Muscle layer of colon (tissue), 2 donors: ENCODE data around the gene KCNJ3.

Experiments used
- H3K27ac ChIP-seq: one replicate; pipeline ENCODE4 v1.7.0; 2013; ENCODE audit warnings: low read depth, mild to moderate bottlenecking, low read length, moderate library complexity
- H3K27me3 ChIP-seq, 2 donors: one replicate each; pipeline ENCODE4 v1.7.0; 2013; ENCODE audit warnings: low read length in 2 of 2, mild to moderate bottlenecking in 2 of 2; ENCODE audit not compliant: insufficient read depth in 2 of 2, control insufficient read depth in 1 of 2
- H3K36me3 ChIP-seq: one replicate; pipeline ENCODE4 v1.7.0; 2013; ENCODE audit warnings: mild to moderate bottlenecking, low read length; ENCODE audit not compliant: insufficient read depth
- H3K4me1 ChIP-seq: one replicate; pipeline ENCODE4 v1.7.0; 2013; ENCODE audit warnings: mild to moderate bottlenecking, low read length; ENCODE audit not compliant: insufficient read depth
- H3K4me3 ChIP-seq, 2 donors: one replicate each; pipeline ENCODE4 v1.7.0; 2013; ENCODE audit warnings: low read length in 2 of 2, low read depth in 1 of 2, mild to moderate bottlenecking in 1 of 2, moderate library complexity in 1 of 2
- H3K9ac ChIP-seq: one replicate; pipeline ENCODE4 v1.7.0; 2013; ENCODE audit warnings: low read length
- H3K9me3 ChIP-seq: one replicate; pipeline ENCODE4 v1.7.0; 2013; ENCODE audit warnings: mild to moderate bottlenecking, low read length
- donor health status: abdominal sarcoma.
- donor health status: Adenocarcinoma of cecum.

Gene KCNJ3

GRCh38 chr2:154698296-154698720, at the start of gene KCNJ3:
KCNJ3 (plus strand) TSS chr2:154698695; CDS start chr2:154698776, 81 bp downstream.
- Histone ChIP-seq H3K4me3 (peak within 1 kb of the TSS; percentile 44 to 50), H3K9me3 (no peaks in the 10 kb centered on the region), H3K27ac (no peak within 1 kb of the TSS), H3K27me3 (peaks cover 5 to 30% of the 10 kb centered on the region in 2 donors), H3K36me3 (no peaks in the 10 kb centered on the region), H3K9ac (no peak within 1 kb of the TSS), H3K4me1 (no peaks in the 10 kb centered on the region)

GRCh38 chr2:154655499-154655898, 43.0 kb upstream of the KCNJ3 start:
- Histone ChIP-seq H3K4me1 (no peaks in the 10 kb centered on the region), H3K9ac (no peak overlapping the region), H3K36me3 (no peaks in the 10 kb centered on the region), H3K9me3 (no peaks in the 10 kb centered on the region), H3K27me3 (no peaks in the 10 kb centered on the region), H3K27ac (no peak overlapping the region), H3K4me3 (no peak overlapping the region)

- no peaks in the 10 kb centered on the region for H3K27me3 ChIP-seq
- no peaks in the 10 kb centered on the region for H3K4me1 ChIP-seq
- no peaks in the 10 kb centered on the region for H3K36me3 ChIP-seq
- H3K4me3 ChIP-seq = no peak overlapping the region
- H3K9me3 ChIP-seq = no peaks in the 10 kb centered on the region
- no peak overlapping the region for H3K9ac ChIP-seq
- H3K27ac ChIP-seq = no peak overlapping the region
Observed at GRCh38 chr2:154658854-154659253, 39.6 kb upstream of the KCNJ3 start.

- no peaks in the 10 kb centered on the region for H3K36me3 ChIP-seq
- H3K9me3 ChIP-seq = no peaks in the 10 kb centered on the region
- H3K27me3 ChIP-seq = no peaks in the 10 kb centered on the region
- no peak overlapping the region for H3K9ac ChIP-seq
- no peak overlapping the region for H3K27ac ChIP-seq
- no peaks in the 10 kb centered on the region for H3K4me1 ChIP-seq
- H3K4me3 ChIP-seq = no peak overlapping the region
Observed at GRCh38 chr2:154664248-154664647, 34.2 kb upstream of the KCNJ3 start.

GRCh38 chr2:154670083-154670482, 28.4 kb upstream of the KCNJ3 start:
- Histone ChIP-seq H3K27me3 (no peaks in the 10 kb centered on the region), H3K4me3 (no peak overlapping the region), H3K9ac (no peak overlapping the region), H3K36me3 (no peaks in the 10 kb centered on the region), H3K27ac (no peak overlapping the region), H3K9me3 (no peaks in the 10 kb centered on the region), H3K4me1 (no peaks in the 10 kb centered on the region)

GRCh38 chr2:154673694-154674093, 24.8 kb upstream of the KCNJ3 start:
- Histone ChIP-seq H3K9ac (no peak overlapping the region), H3K9me3 (no peaks in the 10 kb centered on the region), H3K4me3 (no peak overlapping the region), H3K27ac (no peak overlapping the region), H3K27me3 (no peaks in the 10 kb centered on the region), H3K36me3 (no peaks in the 10 kb centered on the region), H3K4me1 (no peaks in the 10 kb centered on the region)

GRCh38 chr2:154677401-154677800, 21.1 kb upstream of the KCNJ3 start:
- Histone ChIP-seq H3K4me1 (no peaks in the 10 kb centered on the region), H3K36me3 (no peaks in the 10 kb centered on the region), H3K9ac (no peak overlapping the region), H3K9me3 (no peaks in the 10 kb centered on the region), H3K27ac (no peak overlapping the region), H3K27me3 (no peaks in the 10 kb centered on the region), H3K4me3 (no peak overlapping the region)

GRCh38 chr2:154681741-154682140, 16.8 kb upstream of the KCNJ3 start:
- Histone ChIP-seq H3K27ac (no peak overlapping the region), H3K4me1 (no peaks in the 10 kb centered on the region), H3K9ac (no peak overlapping the region), H3K4me3 (no peak overlapping the region), H3K9me3 (no peaks in the 10 kb centered on the region), H3K36me3 (no peaks in the 10 kb centered on the region), H3K27me3 (no peaks in the 10 kb centered on the region)

GRCh38 chr2:154686162-154686561, 12.3 kb upstream of the KCNJ3 start:
- Histone ChIP-seq H3K27ac (no peak overlapping the region), H3K4me1 (no peaks in the 10 kb centered on the region), H3K27me3 (no peaks in the 10 kb centered on the region), H3K4me3 (no peak overlapping the region), H3K9me3 (no peaks in the 10 kb centered on the region), H3K9ac (no peak overlapping the region), H3K36me3 (no peaks in the 10 kb centered on the region)

- Histone ChIP-seq H3K27ac (no peak overlapping the region), H3K9me3 (no peaks in the 10 kb centered on the region), H3K9ac (no peak overlapping the region), H3K27me3 (no peaks in the 10 kb centered on the region), H3K4me3 (no peak overlapping the region), H3K4me1 (no peaks in the 10 kb centered on the region), H3K36me3 (no peaks in the 10 kb centered on the region)
Observed at GRCh38 chr2:154688373-154688772, 10.1 kb upstream of the KCNJ3 start.

- Histone ChIP-seq H3K27ac (no peak overlapping the region), H3K36me3 (no peaks in the 10 kb centered on the region), H3K4me1 (no peaks in the 10 kb centered on the region), H3K9me3 (no peaks in the 10 kb centered on the region), H3K4me3 (no peak overlapping the region), H3K9ac (no peak overlapping the region), H3K27me3 (no peaks in the 10 kb centered on the region)
Observed at GRCh38 chr2:154689158-154689557, 9.3 kb upstream of the KCNJ3 start.

GRCh38 chr2:154692927-154693326, 5.6 kb upstream of the KCNJ3 start:
- Histone ChIP-seq H3K36me3 (no peaks in the 10 kb centered on the region), H3K9me3 (no peaks in the 10 kb centered on the region), H3K27me3 (peaks cover 0 to 15% of the 10 kb centered on the region in 2 donors), H3K9ac (no peak overlapping the region), H3K4me3 (no peak overlapping the region), H3K4me1 (no peaks in the 10 kb centered on the region), H3K27ac (no peak overlapping the region)
